AG10803 (cell line): ENCODE measurements around the gene SMOC2.

Experiments used
- DNase-seq: peaks from one replicate; pipeline ENCODE4 v3.0.0; 2010; ENCODE audit warnings: low read depth
- H3K4me3 ChIP-seq: 2 replicates; pipeline ENCODE4 v1.5.1; 2011; ENCODE audit warnings: mild to moderate bottlenecking, low read length, control low read depth
- CTCF ChIP-seq: conservative IDR thresholded peaks from 2 replicates; pipeline ENCODE4 v1.5.1; 2011; ENCODE audit warnings: mild to moderate bottlenecking, low read length, control low read depth, inconsistent platforms

The SMOC2 gene

GRCh38 chr6:168452685-168453377, 11.8 kb downstream of the SMOC2 start:
- no peak overlapping the region for H3K4me3 ChIP-seq
- no peak for TF ChIP-seq CTCF
- no peak for DNase-seq

DNA sequence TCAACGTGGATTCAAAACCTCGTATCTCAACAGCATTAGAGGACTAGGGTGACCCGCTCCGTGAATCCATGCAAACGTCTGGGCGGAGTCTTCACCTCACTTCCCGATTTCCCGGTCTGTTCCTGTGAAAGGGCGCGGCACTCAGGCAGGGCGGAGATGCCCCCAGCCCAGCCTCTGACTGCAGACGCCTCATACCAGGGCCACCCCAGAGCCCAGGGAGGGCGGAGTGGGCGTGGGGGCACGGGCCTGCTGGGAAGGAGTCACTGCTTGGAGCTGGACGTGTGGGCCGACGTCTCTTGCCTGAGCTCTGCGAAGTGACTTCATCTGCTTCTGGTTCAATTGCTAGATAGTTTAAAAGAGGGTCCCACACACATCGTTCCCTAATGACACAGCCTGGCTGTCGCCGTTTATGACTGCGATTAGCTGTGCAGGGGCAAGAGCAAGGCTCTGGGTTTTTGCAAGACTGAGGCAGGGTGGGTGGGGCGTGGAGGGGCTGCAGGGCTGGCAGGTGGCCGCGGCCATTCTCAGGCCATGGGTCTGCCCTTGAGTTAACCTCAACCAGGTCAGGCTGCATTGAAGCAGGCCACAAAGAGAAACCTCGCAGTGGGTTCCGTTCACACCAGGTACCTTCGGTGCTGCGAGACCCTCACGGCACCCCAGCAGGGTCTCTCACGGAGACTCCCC, 15.0 kb downstream of the SMOC2 start:
- TF ChIP-seq CTCF: no peak
- DNase-seq: no peak
- H3K4me3 ChIP-seq: no peak overlapping the region

GRCh38 chr6:168456907-168457652, 16.1 kb downstream of the SMOC2 start:
- TF ChIP-seq CTCF: no peak
- H3K4me3 ChIP-seq: no peak overlapping the region
- no peak for DNase-seq

DNA sequence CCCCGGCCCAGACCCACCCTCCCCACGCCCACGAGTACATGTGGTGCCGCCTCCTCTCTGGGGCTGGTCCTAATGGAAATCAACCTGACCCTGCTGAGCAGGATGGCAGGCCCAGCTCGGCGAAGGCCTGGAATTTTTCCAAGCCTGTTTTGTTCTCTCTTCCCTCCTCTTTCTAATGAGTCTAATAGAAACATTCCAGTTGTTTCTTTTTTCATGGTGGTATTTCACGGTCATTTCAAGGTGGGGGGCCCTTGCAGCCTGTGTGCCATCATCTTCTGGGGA, 16.6 kb downstream of the SMOC2 start:
- H3K4me3 ChIP-seq: no peak overlapping the region
- no peak for TF ChIP-seq CTCF
- DNase-seq: no peak

GRCh38 chr6:168458101-168458500, 17.1 kb downstream of the SMOC2 start:
- DNase-seq: no peak
- no peak for TF ChIP-seq CTCF
- no peak overlapping the region for H3K4me3 ChIP-seq

GRCh38 chr6:168459572-168459971, 18.6 kb downstream of the SMOC2 start:
- no peak overlapping the region for H3K4me3 ChIP-seq
- no peak for DNase-seq
- no peak for TF ChIP-seq CTCF

DNA sequence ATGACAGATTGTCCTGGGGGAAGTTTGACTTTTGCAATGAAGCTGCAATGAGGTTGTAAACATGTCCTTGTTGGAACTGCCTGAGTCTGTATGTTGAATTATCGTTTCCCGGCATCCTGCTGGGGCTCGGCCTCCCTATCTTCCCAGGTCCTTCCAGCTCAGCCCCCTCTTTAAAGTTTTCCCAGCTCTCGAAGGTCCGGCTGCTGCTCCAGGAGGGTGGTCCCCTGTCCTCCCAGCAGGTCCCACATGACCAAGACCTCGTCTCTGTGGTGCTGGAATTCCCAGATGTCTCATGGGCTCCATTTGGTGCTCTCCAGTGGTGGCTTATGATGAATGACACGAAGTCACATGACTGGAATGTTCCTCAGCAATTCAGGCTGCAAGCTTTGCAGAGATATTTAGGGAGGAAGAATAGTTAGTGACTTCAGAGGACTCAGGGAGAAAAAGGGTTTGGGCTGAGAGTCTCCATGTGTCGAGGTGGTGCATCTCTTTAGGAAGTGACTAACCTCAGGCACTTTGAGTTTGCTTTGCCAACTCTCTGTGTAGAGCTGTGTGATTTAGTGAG, 21.4 kb downstream of the SMOC2 start:
- no peak for TF ChIP-seq CTCF
- no peak for DNase-seq
- H3K4me3 ChIP-seq: no peak overlapping the region
